GM23248 (cell line): Measurements from ENCODE around the gene TNFAIP8L2. TPM values are rescaled to one million over a fixed set of nuclear protein-coding genes. Genes with fewer than 3 reads are reported as not detected.
"Not testable (repeated sequence)": the region's sequence is repeated elsewhere in the genome, so short reads cannot be mapped to it uniquely, and the experiment has no call there.

Experiments used
- DNase-seq: peaks from one replicate; pipeline ENCODE4 v3.0.0-alpha.2; 2015
- H2AFZ ChIP-seq: fragments of 200-600 bp; sonication (generic); 2 replicates; pipeline ENCODE4 v1.6.1; 2016; ENCODE audit warnings: antibody characterized with exemption
- H3F3A ChIP-seq: fragments of 200-600 bp; sonication (generic); 2 replicates; pipeline ENCODE4 v1.6.1; 2016; ENCODE audit warnings: mild to moderate bottlenecking, antibody characterized with exemption, mixed run types; ENCODE audit not compliant: insufficient read depth
- H3K27ac ChIP-seq: fragments of 200-600 bp; sonication (generic); 2 replicates; pipeline ENCODE4 v1.5.1; 2016; ENCODE audit warnings: mild to moderate bottlenecking
- H3K27me3 ChIP-seq: fragments of 200-600 bp; sonication (generic); replicated peaks from 2 replicates; pipeline ENCODE4 v1.6.1; 2016; ENCODE audit warnings: mild to moderate bottlenecking; ENCODE audit not compliant: insufficient read depth
- H3K36me3 ChIP-seq: fragments of 200-600 bp; sonication (generic); 2 replicates; pipeline ENCODE4 v1.6.1; 2016; ENCODE audit warnings: low read depth, mild to moderate bottlenecking
- H3K4me1 ChIP-seq: fragments of 200-600 bp; sonication (generic); 2 replicates; pipeline ENCODE4 v1.6.1; 2016; ENCODE audit warnings: mild to moderate bottlenecking; ENCODE audit not compliant: insufficient read depth
- H3K4me2 ChIP-seq: fragments of 200-600 bp; sonication (generic); one replicate; pipeline ENCODE4 v1.6.1; 2016; ENCODE audit warnings: mild to moderate bottlenecking; ENCODE audit not compliant: unreplicated experiment
- H3K4me3 ChIP-seq: fragments of 200-600 bp; sonication (generic); 2 replicates; pipeline ENCODE4 v1.5.1; 2016; ENCODE audit warnings: mild to moderate bottlenecking
- H3K79me2 ChIP-seq: fragments of 200-600 bp; sonication (generic); 2 replicates; pipeline ENCODE4 v1.6.1; 2016; ENCODE audit warnings: mild to moderate bottlenecking; ENCODE audit not compliant: insufficient read depth
- H3K9ac ChIP-seq: fragments of 200-600 bp; sonication (generic); 2 replicates; pipeline ENCODE4 v1.6.1; 2016; ENCODE audit warnings: mild to moderate bottlenecking
- H3K9me2 ChIP-seq: fragments of 200-600 bp; sonication (generic); 2 replicates; pipeline ENCODE4 v1.6.1; 2016; ENCODE audit warnings: mixed run types, mild to moderate bottlenecking, moderate library complexity; ENCODE audit not compliant: insufficient read depth
- H3K9me3 ChIP-seq: fragments of 200-600 bp; sonication (generic); one replicate; pipeline ENCODE4 v1.6.1; 2017; ENCODE audit warnings: low read depth
- H4K20me1 ChIP-seq: fragments of 200-600 bp; sonication (generic); 2 replicates; pipeline ENCODE4 v1.6.0; 2016; ENCODE audit not compliant: insufficient read depth
- EZH2 ChIP-seq: fragments of 200-600 bp; sonication (generic); IDR thresholded peaks from 2 replicates; pipeline ENCODE4 v1.6.1; 2018; ENCODE audit warnings: antibody characterized with exemption, mild to moderate bottlenecking; ENCODE audit not compliant: insufficient read depth, poor library complexity, severe bottlenecking
- EZH2phosphoT487 ChIP-seq: fragments of 200-600 bp; sonication (generic); IDR thresholded peaks from 2 replicates; pipeline ENCODE4 v1.6.1; 2018; ENCODE audit warnings: antibody characterized with exemption, moderate library complexity, mild to moderate bottlenecking, low read depth; ENCODE audit not compliant: insufficient read depth
- WGBS, 2 experiments: methylation state at CpG; one replicate each; pipeline ENCODE4 v1.1.6; 2015 to 2017; ENCODE audit warnings: low lambda C conversion rate in 2 of 2, low coverage in 1 of 2; ENCODE audit errors: missing lambda C conversion rate in 2 of 2; 5-methylcytosine and 5-hydroxymethylcytosine counted together
- in situ Hi-C: fragments of 300-500 bp; cut with MboI; formaldehyde crosslinking; loops from 2 replicates; pipeline ENCODE4 v1.15.0; 2020
- polyA plus RNA-seq: library from polyadenylated mRNA; unstranded; fragments of >200 nt; fragmentation: Nextera tagmentation; extraction: Ambion mirVana; gene quantifications from 2 replicates; pipeline ENCODE4 v1.2.1, GENCODE V29; 2016
- total RNA-seq: library from RNA; depleted of rRNA; stranded (reverse); fragments of >200 nt; shearing (Covaris generic); gene quantifications from 2 replicates; pipeline ENCODE4 v1.2.3, GENCODE V29; 2014

TNFAIP8L2 gene
- total and polyA plus RNA-seq, 2 experiments from 2014 or later: not detected

DNA sequence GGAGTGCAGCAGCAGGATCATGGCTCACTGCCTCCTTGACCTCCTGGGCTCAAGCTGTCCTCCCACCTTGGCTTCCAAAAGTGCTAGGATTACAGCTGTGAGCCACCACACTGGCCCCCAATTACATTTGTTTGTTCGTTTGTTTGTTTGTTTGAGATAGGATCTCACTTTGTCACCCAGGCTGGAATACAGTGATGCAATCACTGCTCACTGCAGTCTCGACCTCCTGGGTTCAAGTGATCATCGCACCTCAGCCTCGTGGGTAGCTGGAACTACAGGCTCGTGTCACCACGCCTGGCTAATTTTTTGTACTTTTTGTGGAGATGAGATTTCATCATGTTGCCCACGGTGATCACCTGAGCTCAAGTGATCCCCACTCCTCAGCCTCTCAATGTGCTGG, 35.6 kb downstream of the TNFAIP8L2 start:
- H3K36me3 ChIP-seq: no peaks in the 10 kb centered on the region
- no peak overlapping the region for H2AFZ ChIP-seq
- H3K79me2 ChIP-seq: peaks cover 35% of the 10 kb centered on the region
- no peaks in the 10 kb centered on the region for H3K27me3 ChIP-seq
- no peak for DNase-seq
- no peak overlapping the region for H3K27ac ChIP-seq
- no peaks in the 10 kb centered on the region for H3K9me3 ChIP-seq
- no peak overlapping the region for H3K4me3 ChIP-seq
- H3K4me2 ChIP-seq: no peak overlapping the region
- H3K9me2 ChIP-seq: no peaks in the 10 kb centered on the region
- H3F3A ChIP-seq: peaks cover 16% of the 10 kb centered on the region; the same call in 1 of the 2 replicates
- no peak overlapping the region for H3K9ac ChIP-seq
- WGBS, 2 experiments: 76 to 77% methylated on average over 7 of the region's 7 CpGs
- no peaks in the 10 kb centered on the region for H4K20me1 ChIP-seq
- peaks cover 16% of the 10 kb centered on the region for H3K4me1 ChIP-seq
- in situ Hi-C loops: no loop called here
- no peak for TF ChIP-seq EZH2phosphoT487

DNA sequence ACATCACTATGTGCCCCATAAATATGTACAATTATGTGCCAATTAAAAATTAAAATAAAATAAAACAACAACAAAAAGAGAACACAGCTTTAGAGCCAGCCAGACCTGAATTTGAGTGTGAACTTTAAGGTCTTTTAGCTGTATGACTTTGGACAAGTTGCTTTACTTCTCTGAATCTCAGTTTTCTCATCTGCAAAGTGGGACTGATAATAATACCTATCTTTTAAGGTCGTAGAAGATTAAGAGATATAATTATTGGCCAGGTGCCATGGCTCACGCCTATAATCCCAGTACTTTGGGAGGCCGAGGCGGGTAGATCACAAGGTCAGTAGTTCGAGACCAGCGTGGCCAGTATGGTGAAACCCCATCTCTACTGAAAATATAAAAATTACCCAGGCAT, 36.9 kb downstream of the TNFAIP8L2 start:
- H3K4me1 ChIP-seq: peaks cover 20% of the 10 kb centered on the region
- no peak overlapping the region for H3K4me3 ChIP-seq
- no peaks in the 10 kb centered on the region for H3K9me3 ChIP-seq
- H3K27me3 ChIP-seq: no peaks in the 10 kb centered on the region
- no peak for DNase-seq
- H3K36me3 ChIP-seq: no peaks in the 10 kb centered on the region
- H3K79me2 ChIP-seq: peaks cover 27% of the 10 kb centered on the region
- no peak overlapping the region for H3K9ac ChIP-seq
- no peak overlapping the region for H3K27ac ChIP-seq
- WGBS, 2 experiments: 74% methylated on average over 6 of the region's 6 CpGs
- H3F3A ChIP-seq: peaks cover 21% of the 10 kb centered on the region; the same call in 1 of the 2 replicates
- no peaks in the 10 kb centered on the region for H3K9me2 ChIP-seq
- TF ChIP-seq EZH2: no peak
- TF ChIP-seq EZH2phosphoT487: no peak
- no peak overlapping the region for H2AFZ ChIP-seq
- in situ Hi-C loops: no loop called here
- no peaks in the 10 kb centered on the region for H4K20me1 ChIP-seq
- H3K4me2 ChIP-seq: no peak overlapping the region

DNA sequence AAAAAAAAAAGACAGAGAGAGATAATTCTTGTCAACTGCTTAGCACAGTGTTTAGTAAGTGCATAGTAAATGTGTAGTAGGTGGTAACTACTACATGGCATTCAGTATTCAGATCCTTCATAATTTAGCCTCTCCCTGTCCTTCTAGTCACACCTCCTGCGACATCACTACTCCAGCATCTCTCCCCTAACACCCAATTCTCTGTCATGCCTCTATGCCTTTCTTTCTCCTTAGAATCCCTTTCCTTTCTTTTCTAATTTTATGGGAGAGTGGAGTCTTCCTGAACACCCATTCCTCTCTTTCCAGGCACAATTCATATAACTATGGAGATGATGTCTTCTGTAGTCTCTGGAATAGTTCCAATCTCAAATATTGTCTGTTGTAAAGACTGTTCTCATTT, 37.4 kb downstream of the TNFAIP8L2 start:
- no peak overlapping the region for H3K4me3 ChIP-seq
- H4K20me1 ChIP-seq: no peaks in the 10 kb centered on the region
- TF ChIP-seq EZH2phosphoT487 (no peak), EZH2 (no peak)
- no peaks in the 10 kb centered on the region for H3K9me2 ChIP-seq
- H3K4me2 ChIP-seq: no peak overlapping the region
- peaks cover 15% of the 10 kb centered on the region for H3K4me1 ChIP-seq
- WGBS, 2 experiments: 50 to 62% methylated on average over 1 of the region's 1 CpG
- H3K9ac ChIP-seq: no peak overlapping the region
- in situ Hi-C loops: no loop called here
- no peaks in the 10 kb centered on the region for H3K27me3 ChIP-seq
- H3K27ac ChIP-seq: no peak overlapping the region
- H3F3A ChIP-seq: peaks cover 21% of the 10 kb centered on the region
- H2AFZ ChIP-seq: no peak overlapping the region
- H3K79me2 ChIP-seq: peaks cover 25% of the 10 kb centered on the region
- no peaks in the 10 kb centered on the region for H3K36me3 ChIP-seq
- no peaks in the 10 kb centered on the region for H3K9me3 ChIP-seq
- DNase-seq: peak; percentile 32

DNA sequence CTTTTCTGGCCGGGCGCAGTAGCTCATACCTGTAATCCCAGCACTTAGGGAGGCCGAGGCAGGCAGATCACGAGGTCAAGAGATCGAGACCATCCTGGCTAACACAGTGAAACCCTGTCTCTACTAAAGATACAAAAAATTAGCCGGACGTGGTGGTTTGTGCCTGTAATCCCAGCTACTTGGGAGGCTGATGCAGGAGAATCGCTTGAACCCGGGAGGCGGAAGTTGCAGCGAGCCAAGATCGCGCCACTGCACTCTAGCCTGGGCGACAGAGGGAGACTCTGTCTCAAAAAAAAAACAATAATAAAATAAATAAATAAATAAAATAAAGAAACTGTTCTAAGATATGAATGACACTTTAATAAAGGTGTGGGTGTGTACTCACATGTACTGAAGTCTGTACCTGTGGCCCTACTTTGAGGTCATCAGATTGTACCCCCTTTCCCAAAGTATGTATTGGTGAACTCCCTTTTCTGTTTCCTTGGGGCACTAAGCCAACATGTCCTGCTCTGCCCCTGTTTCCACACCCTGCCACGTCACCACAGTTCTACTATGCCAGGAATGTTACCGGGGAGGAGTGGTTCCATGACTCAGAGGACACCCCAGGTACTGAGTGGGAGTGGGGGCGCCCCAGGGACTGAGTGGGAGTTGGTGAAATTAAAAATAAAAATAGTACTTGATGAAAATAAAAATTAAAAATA, 38.6 kb downstream of the TNFAIP8L2 start:
- Histone ChIP-seq H3F3A (peaks cover 25% of the 10 kb centered on the region), H3K4me3 (peak overlapping the region; percentile 56), H3K79me2 (peaks cover 26% of the 10 kb centered on the region), H3K4me1 (peaks cover 15% of the 10 kb centered on the region), H3K27ac (peak overlapping the region; percentile 96), H3K4me2 (peak overlapping the region; percentile 74), H3K9ac (peak overlapping the region; percentile 78)
- in situ Hi-C loops, H3K9me3 ChIP-seq, H3K36me3 ChIP-seq, H4K20me1 ChIP-seq, H3K9me2 ChIP-seq, H3K27me3 ChIP-seq, H2AFZ ChIP-seq: not testable (repeated sequence)
- WGBS, 2 experiments: 72 to 73% methylated on average over 16 to 17 of the region's 17 CpGs
- peak; percentile 95 for DNase-seq

DNA sequence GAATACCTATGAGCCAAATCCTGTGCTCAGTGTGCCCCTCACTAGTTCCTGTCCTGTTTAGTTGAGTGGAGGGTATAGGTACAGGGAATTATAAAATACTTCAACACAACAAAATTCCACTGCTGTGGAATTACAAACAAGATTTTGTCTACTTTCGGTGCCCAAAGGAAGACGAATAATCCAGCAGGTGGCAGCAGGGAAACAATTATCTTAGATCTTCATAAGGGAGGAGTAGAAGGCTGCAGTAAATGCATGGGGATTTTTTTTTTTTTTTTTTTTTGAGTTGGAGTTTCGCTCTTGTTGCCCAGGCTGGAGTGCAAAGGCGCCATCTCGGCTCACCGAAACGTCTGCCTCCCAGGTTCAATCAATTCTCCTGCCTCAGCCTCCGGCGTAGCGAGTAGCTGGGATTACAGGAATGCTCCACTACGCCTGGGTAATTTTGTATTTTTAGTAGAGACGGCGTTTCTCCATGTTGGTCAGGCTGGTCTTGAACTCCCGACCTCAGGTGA, 39.9 kb downstream of the TNFAIP8L2 start:
- DNase-seq: peak; percentile 91
- in situ Hi-C loops: no loop called here
- TF ChIP-seq EZH2: no peak
- TF ChIP-seq EZH2phosphoT487: no peak
- no peaks in the 10 kb centered on the region for H3K9me3 ChIP-seq
- no peaks in the 10 kb centered on the region for H3K27me3 ChIP-seq
- H3K9me2 ChIP-seq: no peaks in the 10 kb centered on the region
- peak overlapping the region; percentile 74 for H3K4me2 ChIP-seq
- H3K9ac ChIP-seq: peak overlapping the region; percentile 78
- peak overlapping the region; percentile 96 for H3K27ac ChIP-seq
- peak overlapping the region; percentile 68 for H2AFZ ChIP-seq
- H4K20me1 ChIP-seq: no peaks in the 10 kb centered on the region; the same call in 1 of the 2 replicates
- 26 to 34% methylated on average over 14 of the region's 14 CpGs for WGBS, 2 experiments
- peaks cover 22% of the 10 kb centered on the region for H3K4me1 ChIP-seq
- H3F3A ChIP-seq: peaks cover 30% of the 10 kb centered on the region
- H3K36me3 ChIP-seq: no peaks in the 10 kb centered on the region
- peak overlapping the region; percentile 56 for H3K4me3 ChIP-seq
- peaks cover 30% of the 10 kb centered on the region for H3K79me2 ChIP-seq
